ENCODE measurements around the gene DBNDD1. TPM values are rescaled to one million over a fixed set of nuclear protein-coding genes. Genes with fewer than 3 reads are reported as not detected.

Gene DBNDD1
- total RNA-seq, 1 experiment from 2014 or later = 11.7 TPM

DNA sequence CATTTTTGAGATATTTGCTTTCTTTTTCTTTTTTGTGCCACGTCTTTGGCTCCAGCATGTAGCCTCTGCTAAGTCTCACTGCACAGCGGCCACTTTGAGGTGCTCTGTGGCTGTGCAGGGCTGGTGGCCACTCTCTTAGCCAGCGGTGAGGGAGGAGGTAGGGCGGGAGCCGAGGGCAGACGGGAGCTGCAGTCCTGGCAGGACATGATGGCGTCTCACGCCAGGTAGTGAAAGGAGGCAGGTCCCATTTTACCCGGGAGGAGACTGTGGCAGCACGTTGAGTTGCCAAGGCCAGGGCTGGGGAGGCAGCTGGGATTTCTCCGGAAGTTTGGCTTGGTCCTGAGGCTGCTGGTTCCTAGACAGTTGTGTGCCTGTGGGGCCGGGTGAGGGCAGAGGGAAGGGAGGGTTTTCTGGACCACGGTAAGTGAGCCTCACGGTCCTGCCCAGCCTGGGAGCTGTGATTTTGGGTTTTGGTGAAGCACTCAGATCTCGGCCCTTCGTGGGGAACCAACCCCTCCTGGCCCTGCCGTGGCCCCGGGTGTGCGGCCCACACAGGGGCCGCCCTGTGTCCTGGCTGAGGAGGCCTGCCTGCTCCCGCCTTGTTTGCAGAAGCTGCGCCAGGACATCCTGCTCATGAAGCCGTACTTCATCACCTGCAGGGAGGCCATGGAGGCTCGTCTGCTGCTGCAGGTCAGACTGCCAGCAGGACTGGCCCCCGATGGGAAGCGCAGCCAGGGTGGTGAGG is 56.3 kb downstream of the DBNDD1 start:
- DNase-seq (ENCODE audit: low spot score) = no peak

DNA sequence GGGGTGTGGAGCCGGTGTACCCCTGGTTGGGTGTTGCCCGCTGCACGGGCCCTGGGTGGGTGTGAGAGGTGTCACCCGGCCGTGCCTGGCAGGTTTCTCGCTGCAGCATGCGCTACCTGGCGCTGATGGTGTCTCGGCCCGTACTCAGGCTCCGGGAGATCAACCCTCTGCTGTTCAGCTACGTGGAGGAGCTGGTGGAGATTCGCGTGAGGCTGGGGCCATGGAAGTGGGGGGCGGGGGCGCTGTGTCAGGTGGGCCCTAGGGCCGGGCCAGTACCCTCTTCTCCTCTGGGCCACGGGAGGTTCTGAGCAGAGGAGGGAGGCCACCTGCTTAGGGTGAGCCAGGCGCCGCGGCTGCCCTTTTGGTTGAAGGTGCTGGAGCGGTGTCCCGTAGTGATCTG is 57.3 kb downstream of the DBNDD1 start:
- DNase-seq (ENCODE audit: low spot score) = no peak

DNA sequence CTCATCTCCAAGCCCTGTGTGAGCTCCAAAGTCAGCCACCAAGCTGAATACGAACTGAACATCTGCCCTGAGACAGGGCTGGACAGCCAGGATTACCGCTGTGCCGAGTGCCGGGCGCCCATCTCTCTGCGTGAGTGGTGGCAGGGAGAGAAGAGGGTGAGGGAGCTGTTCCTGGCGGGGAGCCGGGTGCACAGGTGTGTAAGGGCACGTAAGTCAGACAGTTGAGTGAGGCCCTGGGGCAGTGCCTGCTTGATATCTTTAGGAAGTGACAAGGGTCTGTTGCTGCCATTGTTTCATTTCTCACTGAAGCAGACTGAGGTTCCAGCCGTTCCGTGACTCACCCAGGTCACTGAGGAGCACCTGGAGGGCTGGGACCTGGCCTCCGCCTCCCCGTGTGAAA is 58.3 kb downstream of the DBNDD1 start:
- DNase-seq (ENCODE audit: low spot score) = no peak

DNA sequence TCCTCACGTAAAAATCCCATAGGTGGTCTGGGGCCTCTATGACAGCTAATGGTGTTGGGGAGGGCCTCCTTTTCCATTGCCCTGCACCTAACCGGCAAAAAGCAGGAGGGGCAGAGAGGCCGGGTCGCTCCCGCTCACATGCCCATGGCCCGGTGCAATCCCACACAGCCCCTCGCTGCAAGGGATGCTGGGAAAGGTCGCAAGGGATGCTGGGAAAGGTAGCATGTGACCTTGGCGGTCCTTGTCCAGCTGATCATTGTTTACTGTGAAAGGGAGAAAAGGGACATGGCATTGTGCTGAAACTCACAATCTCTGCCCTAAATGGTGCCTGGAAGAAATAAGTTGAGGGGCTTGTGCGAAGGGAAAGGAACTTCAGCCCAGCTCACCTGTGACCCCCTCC is 60.7 kb downstream of the DBNDD1 start:
- no peak for DNase-seq (ENCODE audit: low spot score)

DNA sequence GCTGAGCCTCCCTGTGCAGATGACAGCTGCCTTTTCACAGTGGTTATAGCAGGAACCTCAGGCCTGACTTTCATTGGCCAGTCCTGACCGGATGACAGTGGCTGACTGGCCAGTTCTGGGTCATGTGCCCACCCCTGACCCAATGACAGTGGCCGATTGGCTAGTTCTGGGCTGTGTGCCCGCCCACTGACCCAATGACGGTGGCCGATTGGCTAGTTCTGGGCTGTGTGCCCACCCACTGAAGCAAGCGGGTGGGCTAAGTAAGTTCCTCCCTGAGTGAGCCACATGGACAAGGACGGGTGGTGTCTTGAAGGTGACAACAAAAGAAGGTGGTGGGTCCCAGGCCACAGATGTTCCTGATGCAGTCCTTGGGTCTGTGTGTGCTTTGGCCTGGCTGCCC is 61.2 kb downstream of the DBNDD1 start:
- no peak for DNase-seq (ENCODE audit: low spot score)

DNA sequence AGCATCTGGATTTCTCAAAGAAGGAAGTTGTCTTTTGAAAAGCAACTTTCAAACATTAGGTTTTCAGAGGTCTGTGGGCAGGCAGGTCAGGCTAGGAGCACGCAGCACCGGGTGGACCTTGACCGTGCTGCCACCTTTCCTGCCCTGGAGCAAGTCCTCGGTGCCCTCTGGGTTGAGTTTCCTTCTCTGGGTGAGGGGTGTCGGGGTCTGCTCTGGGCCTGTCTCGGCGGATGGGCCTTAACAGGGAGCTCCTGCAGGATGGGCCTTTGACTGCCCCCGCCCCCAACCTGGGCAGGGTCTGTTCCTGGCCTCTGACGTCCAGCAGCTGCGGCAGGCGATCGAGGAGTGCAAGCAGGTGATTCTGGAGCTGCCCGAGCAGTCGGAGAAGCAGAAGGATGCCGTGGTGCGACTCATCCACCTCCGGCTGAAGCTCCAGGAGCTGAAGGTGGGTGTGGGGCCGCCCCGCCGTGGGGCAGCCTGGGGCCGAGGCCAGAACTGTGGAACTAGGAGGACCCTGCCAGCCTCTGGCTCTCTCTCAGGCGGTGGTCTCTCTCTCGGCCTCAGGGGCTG is 62.0 kb downstream of the DBNDD1 start:
- no peak for DNase-seq (ENCODE audit: low spot score)

DNA sequence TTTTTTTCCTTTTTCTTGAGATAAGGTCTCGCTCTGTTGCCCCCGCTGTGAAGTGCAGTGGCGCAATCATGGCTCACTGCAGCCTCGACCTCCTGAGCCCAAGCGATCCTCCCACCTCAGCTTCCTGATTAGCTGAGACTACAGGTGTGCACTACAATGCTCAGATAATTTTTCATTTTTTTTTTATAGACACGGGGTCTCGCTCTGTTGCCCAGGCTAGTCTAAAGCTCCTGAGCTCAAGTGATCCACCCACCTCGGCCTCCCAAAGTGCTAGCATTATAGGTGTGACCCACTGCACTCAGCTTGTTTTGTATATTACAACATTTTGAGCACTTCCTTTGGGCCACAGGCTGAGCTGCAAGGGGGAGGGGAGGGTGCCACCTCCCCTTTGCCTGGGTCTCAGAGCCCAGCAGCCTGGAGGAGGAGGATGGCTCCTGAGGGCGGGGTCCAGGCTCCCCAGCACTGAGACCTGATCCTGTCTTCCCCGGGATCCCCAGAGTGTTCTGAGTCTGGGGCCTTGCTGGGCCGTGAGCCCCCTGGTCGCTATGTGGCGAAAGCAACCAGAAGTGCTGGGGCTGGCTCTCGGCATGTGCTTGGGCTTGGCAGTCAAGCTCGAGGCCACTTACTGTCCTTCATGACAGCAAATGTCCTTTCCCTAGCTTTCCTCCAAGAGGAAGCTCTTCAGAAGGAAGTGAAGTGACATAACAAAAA is 62.6 kb downstream of the DBNDD1 start:
- DNase-seq (ENCODE audit: low spot score) = no peak

DNA sequence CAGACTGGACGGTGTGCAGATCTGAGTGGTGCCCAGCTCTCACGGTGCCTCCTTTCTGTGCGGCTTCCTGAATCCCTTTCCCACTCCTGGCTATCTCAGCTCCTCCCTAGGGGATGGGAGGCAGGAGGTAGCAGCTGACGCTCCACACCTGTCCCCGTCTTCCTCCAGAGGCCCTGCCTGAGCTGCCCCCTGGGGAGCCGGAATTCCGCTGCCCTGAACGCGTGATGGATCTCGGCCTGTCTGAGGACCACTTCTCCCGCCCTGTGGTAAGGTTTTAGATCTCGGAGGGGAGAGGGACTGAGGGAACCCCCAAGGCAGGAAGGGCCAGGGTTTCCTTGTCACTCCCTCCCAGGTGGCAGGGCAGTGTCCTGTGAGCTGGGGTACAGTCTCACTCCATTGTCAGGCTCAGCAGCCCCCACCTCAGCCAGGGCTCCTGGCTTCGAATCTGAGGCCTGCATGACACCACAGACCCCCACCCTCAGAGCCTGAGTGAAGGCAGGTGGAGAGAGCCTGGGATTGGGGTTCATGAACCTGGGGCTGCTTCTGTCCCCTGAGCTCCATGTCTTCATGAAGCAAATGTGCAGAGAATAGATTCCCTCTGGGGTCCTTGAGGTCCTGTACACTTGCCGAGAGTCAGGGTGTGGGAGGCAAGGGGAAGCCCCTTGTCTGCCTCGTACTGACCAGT is 64.1 kb downstream of the DBNDD1 start:
- no peak for DNase-seq (ENCODE audit: low spot score)

Other genes with a start within 250 kb of the DBNDD1 start
- gene FANCA, start 202.8 kb downstream of the DBNDD1 start, total RNA-seq (2014; rRNA removed; shearing (Covaris generic)) = 18.8 and 23.4 TPM in 2 replicates
- 4.6 and 5.0 TPM in 2 replicates for gene SPIRE2, start 191.0 kb downstream of the DBNDD1 start, total RNA-seq (2014; rRNA removed; shearing (Covaris generic))
- 95.7 and 97.1 TPM in 2 replicates for gene TCF25, start 145.9 kb downstream of the DBNDD1 start, total RNA-seq (2014; rRNA removed; shearing (Covaris generic))
- 1.1 and 1.8 TPM in 2 replicates for gene MC1R, start 100.6 kb downstream of the DBNDD1 start, total RNA-seq (2014; rRNA removed; shearing (Covaris generic))
- gene TUBB3, start 96.1 kb downstream of the DBNDD1 start, total RNA-seq (2014; rRNA removed; shearing (Covaris generic)) = 217 and 304 TPM in 2 replicates
- gene DEF8, start 70.7 kb downstream of the DBNDD1 start, total RNA-seq (2014; rRNA removed; shearing (Covaris generic)) = 53.9 and 68.6 TPM in 2 replicates
- gene PRDM7, start 57.9 kb upstream of the DBNDD1 start, total RNA-seq (2014; rRNA removed; shearing (Covaris generic)) = not detected in 2 replicates